H1 (cell line): ENCODE results near the gene DTL. TPM values are rescaled to one million over a fixed set of nuclear protein-coding genes. Genes with fewer than 3 reads are reported as not detected.

Source experiments
- CTCF ChIA-PET: fragments of 300-600 bp; sonication (Branson Sonifier 250); formaldehyde crosslinking; loops from one replicate; lab custom pipeline; 2021; ENCODE audit not compliant: partially characterized antibody; lab: Charles Lee
- POLR2A ChIA-PET: fragments of 300-600 bp; sonication (Branson Sonifier 250); formaldehyde crosslinking; loops from one replicate; lab custom pipeline; 2021; ENCODE audit warnings: inconsistent platforms; ENCODE audit not compliant: partially characterized antibody; lab: Charles Lee
- DNase-seq, 2 experiments: peaks; one replicate each; pipeline versions ENCODE4 v3.0.0 to v3.0.0-alpha.2; 2010 to 2022; ENCODE audit warnings: low spot score in 2 of 2, low read depth in 1 of 2, mixed read lengths in 1 of 2
- FAIRE-seq: peaks from 2 replicates; lab custom pipeline; 2011; peaks lifted over from hg19 to GRCh38; lab: Jason Lieb, UNC
- H2AFZ ChIP-seq: 2 replicates; pipeline ENCODE4 v1.8.1; 2012; ENCODE audit warnings: low read length, inconsistent platforms
- H2AK5ac ChIP-seq: 2 replicates; pipeline ENCODE4 v1.6.1; 2013; ENCODE audit warnings: low read depth, low read length
- H2BK120ac ChIP-seq: replicated peaks from 2 replicates; pipeline ENCODE3; 2013; ENCODE audit warnings: low read depth, low read length, inconsistent platforms
- H2BK12ac ChIP-seq: 2 replicates; pipeline ENCODE4 v1.6.1; 2013; ENCODE audit warnings: low read depth, low read length
- H2BK15ac ChIP-seq: 2 replicates; pipeline ENCODE4 v1.6.1; 2013; ENCODE audit warnings: low read length
- H2BK20ac ChIP-seq: 2 replicates; pipeline ENCODE4 v1.6.1; 2013; ENCODE audit warnings: low read length
- H2BK5ac ChIP-seq: 2 replicates; pipeline ENCODE4 v1.6.1; 2013; ENCODE audit warnings: low read depth, low read length
- H3K14ac ChIP-seq: 2 replicates; pipeline ENCODE4 v1.6.1; 2013; ENCODE audit warnings: inconsistent platforms; ENCODE audit not compliant: insufficient read length
- H3K18ac ChIP-seq: 2 replicates; pipeline ENCODE4 v1.6.1; 2013; ENCODE audit warnings: low read length; ENCODE audit errors: extremely low read depth
- H3K23ac ChIP-seq: 2 replicates; pipeline ENCODE4 v1.6.1; 2013; ENCODE audit warnings: inconsistent platforms; ENCODE audit not compliant: insufficient read length
- H3K23me2 ChIP-seq: 2 replicates; pipeline ENCODE4 v1.6.1; 2013; ENCODE audit warnings: low read depth, low read length
- H3K27ac ChIP-seq: 2 replicates; pipeline ENCODE4 v1.6.1; 2011; ENCODE audit warnings: low read depth, low read length, inconsistent platforms
- H3K27me3 ChIP-seq, 4 experiments: replicated peaks in 1 of 4; 1 replicate in 1 of 4; 2 replicates in 3 of 4; pipeline versions ENCODE4 v1.6.1 to v1.8.1; 2011 to 2013; ENCODE audit warnings: low read length in 3 of 4, mild to moderate bottlenecking in 3 of 4, inconsistent platforms in 2 of 4, mixed read lengths in 2 of 4, moderate library complexity in 1 of 4; ENCODE audit not compliant: control insufficient read depth in 3 of 4, insufficient read depth in 3 of 4; ENCODE audit errors: extremely low read depth in 1 of 4
- H3K36me3 ChIP-seq, 4 experiments: 2 replicates each; pipeline versions ENCODE4 v1.6.1 to v1.8.1; 2011 to 2013; ENCODE audit warnings: mild to moderate bottlenecking in 4 of 4, low read length in 3 of 4, moderate library complexity in 2 of 4, control low read depth in 1 of 4, inconsistent platforms in 1 of 4; ENCODE audit not compliant: insufficient read depth in 4 of 4, control insufficient read depth in 2 of 4
- H3K4ac ChIP-seq: replicated peaks from 2 replicates; pipeline ENCODE3; 2013; ENCODE audit warnings: low read length, low read depth, mixed read lengths, inconsistent platforms; ENCODE audit not compliant: insufficient read length
- H3K4me1 ChIP-seq, 4 experiments: replicated peaks in 1 of 4; 1 replicate in 1 of 4; 2 replicates in 3 of 4; pipeline versions ENCODE4 v1.6.1 to v1.8.1; 2011 to 2013; ENCODE audit warnings: low read length in 3 of 4, inconsistent platforms in 2 of 4, mixed read lengths in 1 of 4; ENCODE audit not compliant: insufficient read depth in 4 of 4, control insufficient read depth in 3 of 4
- H3K4me2 ChIP-seq, 2 experiments: 2 replicates each; pipeline versions ENCODE4 v1.6.1 to v1.8.1; 2011 to 2013; ENCODE audit warnings: low read depth in 2 of 2, low read length in 2 of 2, control low read depth in 1 of 2, inconsistent platforms in 1 of 2, mild to moderate bottlenecking in 1 of 2; ENCODE audit not compliant: insufficient read depth in 1 of 2
- H3K4me3 ChIP-seq, 4 experiments: fragments of 200-600, 300-600 bp in 1 of 4; sonication (generic), shearing (Covaris generic), sonication (Bioruptor Twin) in 1 of 4; 2 replicates each; pipeline versions ENCODE4 v1.5.1 to v1.8.1; 2011 to 2016; ENCODE audit warnings: low read length in 4 of 4, low read depth in 3 of 4, control low read depth in 2 of 4, inconsistent platforms in 2 of 4, mild to moderate bottlenecking in 2 of 4, mixed read lengths in 1 of 4, moderate library complexity in 1 of 4; ENCODE audit not compliant: insufficient read depth in 2 of 4; ENCODE audit errors: extremely low read depth in 1 of 4
- H3K56ac ChIP-seq: replicated peaks from 2 replicates; pipeline ENCODE3; 2013; ENCODE audit warnings: low read depth, mild to moderate bottlenecking, mixed read lengths, low read length, inconsistent platforms; ENCODE audit not compliant: insufficient read length
- H3K79me1 ChIP-seq: 2 replicates; pipeline ENCODE4 v1.6.1; 2013; ENCODE audit warnings: low read depth, low read length, control low read depth
- H3K79me2 ChIP-seq, 2 experiments: 2 replicates each; pipeline versions ENCODE4 v1.6.1 to v1.8.1; 2012 to 2013; ENCODE audit warnings: low read length in 2 of 2, mild to moderate bottlenecking in 2 of 2, inconsistent platforms in 1 of 2; ENCODE audit not compliant: insufficient read depth in 2 of 2, control insufficient read depth in 1 of 2
- H3K9ac ChIP-seq, 4 experiments: replicated peaks in 1 of 4; 1 replicate in 1 of 4; 2 replicates in 3 of 4; pipeline versions ENCODE4 v1.6.1 to v1.8.1; 2011 to 2013; ENCODE audit warnings: low read depth in 3 of 4, low read length in 3 of 4, control low read depth in 2 of 4, mild to moderate bottlenecking in 2 of 4, moderate library complexity in 2 of 4, inconsistent platforms in 1 of 4; ENCODE audit errors: extremely low read depth in 1 of 4
- H3K9me3 ChIP-seq, 2 experiments: 2 replicates each; pipeline versions ENCODE4 v1.6.1 to v1.8.1; 2012 to 2013; ENCODE audit warnings: mild to moderate bottlenecking in 2 of 2, moderate library complexity in 2 of 2, control low read depth in 1 of 2, inconsistent platforms in 1 of 2, low read depth in 1 of 2, low read length in 1 of 2, mixed read lengths in 1 of 2; ENCODE audit not compliant: insufficient read depth in 2 of 2
- H4K20me1 ChIP-seq, 2 experiments: replicated peaks in 1 of 2; 2 replicates each; pipeline versions ENCODE3 to v1.8.1; 2011 to 2013; ENCODE audit warnings: inconsistent platforms in 2 of 2, low read length in 2 of 2, mild to moderate bottlenecking in 1 of 2; ENCODE audit not compliant: insufficient read depth in 2 of 2, control insufficient read depth in 1 of 2
- H4K5ac ChIP-seq: 2 replicates; pipeline ENCODE4 v1.6.1; 2013; ENCODE audit warnings: low read length, low read depth, mixed read lengths, inconsistent platforms; ENCODE audit not compliant: insufficient read length
- H4K8ac ChIP-seq: 2 replicates; pipeline ENCODE4 v1.8.0; 2013; ENCODE audit warnings: mild to moderate bottlenecking, moderate library complexity, low read length, inconsistent platforms; ENCODE audit not compliant: insufficient read depth; ENCODE audit errors: extremely low read depth
- H4K91ac ChIP-seq: replicated peaks from 2 replicates; pipeline ENCODE3; 2013; ENCODE audit warnings: low read length, mixed read lengths, inconsistent platforms; ENCODE audit not compliant: insufficient read length
- PHF8 ChIP-seq: fragments of 200-600 bp; sonication (generic); conservative IDR thresholded peaks from 2 replicates; pipeline ENCODE4 v1.7.1; 2012; ENCODE audit warnings: low read depth, mild to moderate bottlenecking, inconsistent platforms, low read length, moderate library complexity
- TCF12 ChIP-seq: IDR thresholded peaks from 2 replicates; pipeline ENCODE4 v1.6.1; 2011; ENCODE audit warnings: low read depth, mild to moderate bottlenecking, low read length
- WGBS, 2 experiments: shearing (Covaris generic) in 1 of 2; methylation state at CpG; one replicate each; pipeline versions ENCODE4 v1.1.6 to v1.1.7; 2013 to 2015; ENCODE audit warnings: low lambda C conversion rate in 2 of 2, mixed read lengths in 2 of 2, inconsistent platforms in 1 of 2, low coverage in 1 of 2, missing lambda C conversion rate in 1 of 2; ENCODE audit not compliant: insufficient replicate concordance in 2 of 2, insufficient coverage in 1 of 2, insufficient read length in 1 of 2; ENCODE audit errors: extremely low coverage in 1 of 2, missing lambda C conversion rate in 1 of 2; 5-methylcytosine and 5-hydroxymethylcytosine counted together
- polyA plus RNA-seq, 7 experiments: library from polyadenylated mRNA; depleted of rRNA in 3 of 7; stranded (reverse) in 5 of 7; unstranded in 2 of 7; fragments of >200 nt in 5 of 7; fragments of 200-250 nt in 2 of 7; gene quantifications; 1 replicate in 5 of 7; 2 replicates in 1 of 7; 4 replicates in 1 of 7; pipeline versions ENCODE4 v1.2.1 to v1.2.3, GENCODE V29; 2011 to 2013; ENCODE audit warnings: missing spikeins in 2 of 7, mixed read lengths in 2 of 7
- total RNA-seq: library from RNA; stranded (reverse); fragmentation: NEBNext Ultra II Directional; extraction: Animal tissue kit (Norgen Biotek cat#: 25700); gene quantifications from 2 replicates; pipeline ENCODE4 v1.2.1, GENCODE V29; 2021

The DTL gene
- total and polyA plus RNA-seq, 2 of the 8 experiments (the other 6 are each of a cell fraction or from before 2014, with no cell fraction given), result 36.0 to 46.9 TPM

DNA sequence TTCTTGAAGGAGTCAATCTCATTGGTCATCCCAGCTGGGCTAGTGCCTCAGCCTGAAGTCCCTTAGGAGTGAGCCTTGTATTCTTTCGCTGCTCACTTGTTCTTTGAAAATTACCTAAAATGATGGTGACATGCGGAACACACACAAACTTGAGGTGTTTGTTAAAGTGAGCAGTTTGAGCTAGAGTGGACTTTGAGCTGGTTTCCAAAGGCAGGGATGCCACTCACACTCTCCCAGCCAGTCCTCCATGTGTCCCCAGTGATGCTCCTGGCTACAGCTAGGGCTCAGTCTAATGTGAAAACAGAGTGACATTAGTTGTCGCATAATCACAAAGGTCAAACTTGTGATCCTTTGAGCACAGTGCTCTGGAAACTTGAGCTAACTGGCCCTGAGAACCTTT lies 84.3 kb downstream of the DTL start:
- Histone ChIP-seq H3K79me1 (no peaks in the 10 kb centered on the region; the same call in 1 of the 2 replicates), H3K36me3 (no peaks in the 10 kb centered on the region), H2BK120ac (no peak overlapping the region), H2BK20ac (no peak overlapping the region), H3K14ac (no peak overlapping the region), H3K4me1 (no peaks in the 10 kb centered on the region), H4K8ac (no peak overlapping the region; the same call in 1 of the 2 replicates), H3K9me3 (no peaks in the 10 kb centered on the region), H3K4ac (no peak overlapping the region), H2BK12ac (no peak overlapping the region), H3K23ac (no peak overlapping the region), H3K79me2 (no peaks in the 10 kb centered on the region), H3K27me3 (no peaks in the 10 kb centered on the region), H2AFZ (no peak overlapping the region), H4K20me1 (no peaks in the 10 kb centered on the region), H3K4me2 (no peak overlapping the region), H3K4me3 (no peak overlapping the region)
- WGBS, 2 experiments, result 92% methylated on average over 3 of the region's 3 CpGs; no CpG with 5 or more reads in 1 of the 2 experiments
- ChIA-PET CTCF (interaction anchor here (1.3 kb wide), 1 partner anchor 195 kb away, joined by 3 read pairs; no protein-coding TSS in a partner anchor), POLR2A (interaction anchor here (1.5 kb wide), 1 partner anchor 14 kb away, joined by 5 read pairs; no protein-coding TSS in a partner anchor)
- FAIRE-seq, result no peak
- no peak for TF ChIP-seq TCF12
- no peak for TF ChIP-seq PHF8
- TF ChIP-seq, all 59 proteins: peak for 0
- H4K91ac ChIP-seq, result no peak overlapping the region
- H3K9ac ChIP-seq, result no peak overlapping the region
- H3K18ac ChIP-seq, result no peak overlapping the region
- H2BK15ac ChIP-seq, result no peak overlapping the region
- H3K23me2 ChIP-seq, result no peaks in the 10 kb centered on the region
- H2AK5ac ChIP-seq, result no peak overlapping the region
- no peak for DNase-seq
- no peak overlapping the region for H3K27ac ChIP-seq
- no peak overlapping the region for H4K5ac ChIP-seq
- H3K56ac ChIP-seq, result no peak overlapping the region
- no peak overlapping the region; the same call in 1 of the 2 replicates for H2BK5ac ChIP-seq
